ENCODE data around the gene NPHP1. TPM values are rescaled to one million over a fixed set of nuclear protein-coding genes. Genes with fewer than 3 reads are reported as not detected.

The NPHP1 gene
- total and polyA plus RNA-seq, 2 of the 8 experiments (the other 6 are each of a cell fraction or from before 2014, with no cell fraction given) = 1.4 to 2.8 TPM

DNA sequence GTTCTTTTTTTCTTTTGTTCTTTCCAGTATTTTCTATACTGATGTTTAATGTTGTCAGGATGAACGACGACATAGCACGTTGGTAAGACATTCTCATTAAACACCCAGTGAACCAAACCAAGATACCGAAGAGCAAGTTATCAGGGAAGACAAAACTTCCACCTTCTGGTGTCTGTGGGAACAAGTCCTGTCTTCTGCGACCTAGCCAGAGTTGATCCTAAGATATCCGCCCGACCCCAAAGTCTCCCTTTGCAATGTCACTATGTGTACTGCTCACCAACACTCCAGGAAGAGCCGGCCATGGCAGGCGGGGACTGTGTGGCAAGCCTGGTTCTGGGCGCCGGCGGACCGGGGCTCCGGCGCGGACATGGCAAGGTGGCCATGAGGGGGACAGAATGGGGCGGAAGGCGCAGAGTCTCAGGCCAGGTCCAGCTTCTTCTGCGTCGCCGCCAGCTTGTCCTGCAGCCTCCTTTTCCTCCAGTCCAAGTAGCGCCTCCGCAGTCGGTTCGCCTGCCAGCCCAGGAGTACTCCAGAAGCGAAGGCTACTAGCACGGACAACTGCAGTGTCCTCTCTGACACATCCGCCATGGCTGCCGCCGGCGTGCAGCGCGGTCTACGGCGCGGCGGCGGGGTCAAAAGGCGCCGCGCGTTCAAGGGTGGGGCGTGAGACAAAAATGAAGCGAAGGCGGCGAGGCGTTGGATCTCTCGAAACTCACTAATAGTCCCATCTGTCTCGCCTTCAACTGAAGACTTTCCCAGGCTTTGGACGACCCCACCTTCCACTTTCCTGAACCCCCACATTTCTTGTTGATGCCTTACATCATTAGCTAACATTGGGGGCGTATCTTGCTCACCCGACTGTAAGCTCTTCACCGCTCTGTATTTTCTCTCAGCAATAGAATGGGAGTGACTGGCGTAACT, 7.4 kb upstream of the NPHP1 start, which contains the start of gene MTLN:
TSS of gene MTLN (minus strand) at position 610 of the 921 bp plus-strand sequence. CDS start at position 588, 22 bp downstream.
- H3K27ac ChIP-seq (ENCODE audit: low read depth, low read length) = peak within 1 kb of the TSS; percentile 69; the same call in 1 of the 2 replicates
- H3K4me1 ChIP-seq (replicated peaks in 1 of 4; ENCODE audit: control insufficient read depth in 3 of 4, insufficient read depth in 4 of 4, low read length in 3 of 4) = no peaks in the 10 kb centered on the region
- peak within 1 kb of the TSS; percentile 46 for H4K91ac ChIP-seq (replicated peaks; ENCODE audit: insufficient read length, low read length)
- H3K23me2 ChIP-seq (ENCODE audit: low read depth, low read length) = peaks cover 4% of the 10 kb centered on the region; the same call in 1 of the 2 replicates
- H3K4ac ChIP-seq (replicated peaks; ENCODE audit: insufficient read length, low read depth, low read length) = no peak within 1 kb of the TSS
- H3K23ac ChIP-seq (ENCODE audit: insufficient read length) = no peak within 1 kb of the TSS
- peaks cover 7 to 17% of the 10 kb centered on the region in 2 experiments; a peak in 3 of 4 replicates for H3K9me3 ChIP-seq (ENCODE audit: insufficient read depth in 2 of 2, low read depth in 1 of 2, low read length in 1 of 2)
- H3K56ac ChIP-seq (replicated peaks; ENCODE audit: insufficient read length, low read depth, low read length) = no peak within 1 kb of the TSS
- H3K9ac ChIP-seq (replicated peaks in 1 of 4; ENCODE audit: extremely low read depth in 1 of 4, low read depth in 3 of 4, low read length in 3 of 4) = peak within 1 kb of the TSS; percentile 83 to 93 (median 89)
- no peak within 1 kb of the TSS for H3K14ac ChIP-seq (ENCODE audit: insufficient read length)
- peaks cover 0 to 4% of the 10 kb centered on the region in 2 experiments; a peak in 1 of 4 replicates for H3K79me2 ChIP-seq (ENCODE audit: control insufficient read depth in 1 of 2, insufficient read depth in 2 of 2, low read length in 2 of 2)
- DNase-seq (ENCODE audit: low read depth in 1 of 2, low spot score in 2 of 2) (peak in 1 of 2 experiments; percentile 80), FAIRE-seq (no peak)
- WGBS, 2 experiments (ENCODE audit: extremely low coverage in 1 of 2, insufficient coverage in 1 of 2, insufficient read length in 1 of 2, insufficient replicate concordance in 2 of 2, low coverage in 1 of 2, low lambda C conversion rate in 2 of 2, missing lambda C conversion rate in 1 of 2) = 4% methylated on average over 53 of the region's 54 CpGs; no CpG with 5 or more reads in 1 of the 2 experiments
- peak within 1 kb of the TSS; percentile 96 for H2AFZ ChIP-seq (ENCODE audit: low read length)
- H3K79me1 ChIP-seq (ENCODE audit: low read depth, low read length) = no peaks in the 10 kb centered on the region
- ChIA-PET CTCF (ENCODE audit: partially characterized antibody) (interaction anchor here (1.4 kb wide), 1 partner anchor 55 kb away, joined by 3 read pairs; no protein-coding TSS in a partner anchor), POLR2A (ENCODE audit: partially characterized antibody) (interaction anchor here (1.0 kb wide), 1 partner anchor 11 kb away, joined by 4 read pairs; no protein-coding TSS in a partner anchor)
- peaks cover 2 to 6% (median 2%) of the 10 kb centered on the region in 4 experiments; a peak in 2 of 8 replicates for H3K36me3 ChIP-seq (ENCODE audit: control insufficient read depth in 2 of 4, insufficient read depth in 4 of 4, low read length in 3 of 4)
- H3K27me3 ChIP-seq (replicated peaks in 1 of 4; ENCODE audit: control insufficient read depth in 3 of 4, extremely low read depth in 1 of 4, insufficient read depth in 3 of 4, low read length in 3 of 4) = no peaks in the 10 kb centered on the region
- peak within 1 kb of the TSS; percentile 96 for H2BK12ac ChIP-seq (ENCODE audit: low read depth, low read length)
- H3K18ac ChIP-seq (ENCODE audit: extremely low read depth, low read length) = peak within 1 kb of the TSS; percentile 93; the same call in 1 of the 2 replicates
- 0 out of 2 replicates have a peak within 1 kb of the TSS, but pooled peaks have one; percentile 43 for H2BK20ac ChIP-seq (ENCODE audit: low read length)
- 0 out of 2 replicates have a peak within 1 kb of the TSS, but pooled peaks have one; percentile 73 for H2BK15ac ChIP-seq (ENCODE audit: low read length)
- H3K4me3 ChIP-seq (ENCODE audit: extremely low read depth in 1 of 4, insufficient read depth in 2 of 4, low read depth in 3 of 4, low read length in 4 of 4) = peak within 1 kb of the TSS; percentile 73 to 92 (median 86)
- H4K5ac ChIP-seq (ENCODE audit: insufficient read length, low read depth, low read length) = peak within 1 kb of the TSS; percentile 65
- H4K8ac ChIP-seq (ENCODE audit: extremely low read depth, insufficient read depth, low read length) = 0 out of 2 replicates have a peak within 1 kb of the TSS, but pooled peaks have one; percentile 93
- H2BK5ac ChIP-seq (ENCODE audit: low read depth, low read length) = peak within 1 kb of the TSS; percentile 72
- H2BK120ac ChIP-seq (replicated peaks; ENCODE audit: low read depth, low read length) = no peak within 1 kb of the TSS
- no peaks in the 10 kb centered on the region for H4K20me1 ChIP-seq (replicated peaks in 1 of 2; ENCODE audit: control insufficient read depth in 1 of 2, insufficient read depth in 2 of 2, low read length in 2 of 2)
- no peak within 1 kb of the TSS for H2AK5ac ChIP-seq (ENCODE audit: low read depth, low read length)
- H3K4me2 ChIP-seq (ENCODE audit: insufficient read depth in 1 of 2, low read depth in 2 of 2, low read length in 2 of 2) = peak within 1 kb of the TSS; percentile 67 to 92
- TF ChIP-seq, protein P1, sequence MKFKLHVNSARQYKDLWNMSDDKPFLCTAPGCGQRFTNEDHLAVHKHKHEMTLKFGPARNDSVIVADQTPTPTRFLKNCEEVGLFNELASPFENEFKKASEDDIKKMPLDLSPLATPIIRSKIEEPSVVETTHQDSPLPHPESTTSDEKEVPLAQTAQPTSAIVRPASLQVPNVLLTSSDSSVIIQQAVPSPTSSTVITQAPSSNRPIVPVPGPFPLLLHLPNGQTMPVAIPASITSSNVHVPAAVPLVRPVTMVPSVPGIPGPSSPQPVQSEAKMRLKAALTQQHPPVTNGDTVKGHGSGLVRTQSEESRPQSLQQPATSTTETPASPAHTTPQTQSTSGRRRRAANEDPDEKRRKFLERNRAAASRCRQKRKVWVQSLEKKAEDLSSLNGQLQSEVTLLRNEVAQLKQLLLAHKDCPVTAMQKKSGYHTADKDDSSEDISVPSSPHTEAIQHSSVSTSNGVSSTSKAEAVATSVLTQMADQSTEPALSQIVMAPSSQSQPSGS (IDR thresholded peaks at IDR 0.05; ENCODE audit: low read length) = peak; percentile 72; the same call in 1 of the 2 replicates
- TF ChIP-seq, protein P2, sequence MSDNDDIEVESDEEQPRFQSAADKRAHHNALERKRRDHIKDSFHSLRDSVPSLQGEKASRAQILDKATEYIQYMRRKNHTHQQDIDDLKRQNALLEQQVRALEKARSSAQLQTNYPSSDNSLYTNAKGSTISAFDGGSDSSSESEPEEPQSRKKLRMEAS (IDR thresholded peaks at IDR 0.05) = peak; percentile 93
- TF ChIP-seq YY1 (IDR thresholded peaks at IDR 0.05; ENCODE audit: low read depth, low read length) (peak; percentile 96), TAF1 (IDR thresholded peaks at IDR 0.05; ENCODE audit: low read depth, low read length) (peak; percentile 87), POLR2AphosphoS5 (IDR thresholded peaks at IDR 0.05; ENCODE audit: low read depth, low read length) (peak; percentile 79), CBX8 (IDR thresholded peaks at IDR 0.05; ENCODE audit: borderline replicate concordance, low read depth, low read length) (no peak)
- TF ChIP-seq, protein P3, sequence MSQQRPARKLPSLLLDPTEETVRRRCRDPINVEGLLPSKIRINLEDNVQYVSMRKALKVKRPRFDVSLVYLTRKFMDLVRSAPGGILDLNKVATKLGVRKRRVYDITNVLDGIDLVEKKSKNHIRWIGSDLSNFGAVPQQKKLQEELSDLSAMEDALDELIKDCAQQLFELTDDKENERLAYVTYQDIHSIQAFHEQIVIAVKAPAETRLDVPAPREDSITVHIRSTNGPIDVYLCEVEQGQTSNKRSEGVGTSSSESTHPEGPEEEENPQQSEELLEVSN (IDR thresholded peaks at IDR 0.05) = peak; percentile 57; the same call in 1 of the 2 replicates
